A673 (cell line): ENCODE results near the gene RXRA. TPM values are rescaled to one million over a fixed set of nuclear protein-coding genes. Genes with fewer than 3 reads are reported as not detected.
A peak's percentile ranks its signal among the peaks of the same experiment; 100 is the strongest.

ENCODE experiments used
- BruUV-seq: library from RNA; stranded (reverse); fragments of 400-500 nt; replicated peaks from 2 replicates; lab custom pipeline; 2021; lab: Mats Ljungman, UMichigan
- CTCF ChIA-PET: fragments of 300-600 bp; sonication (Branson Sonifier 250); formaldehyde crosslinking; loops from one replicate; lab custom pipeline; 2022; ENCODE audit warnings: antibody characterized with exemption; lab: Charles Lee
- POLR2A ChIA-PET: fragments of 300-600 bp; sonication (Branson Sonifier 250); formaldehyde crosslinking; loops from one replicate; lab custom pipeline; 2022; ENCODE audit warnings: antibody characterized with exemption; ENCODE audit not compliant: low non-redundant PET; lab: Charles Lee
- DNase-seq: peaks from one replicate; pipeline ENCODE4 v3.0.0-alpha.2; 2015; ENCODE audit warnings: low spot score
- H3K27ac ChIP-seq: fragments of 200-600 bp; sonication (generic); 2 replicates; pipeline ENCODE4 v1.5.1; 2016; ENCODE audit warnings: mixed run types, low read depth, mild to moderate bottlenecking, mixed read lengths, antibody characterized with exemption, low read length; ENCODE audit not compliant: poor library complexity, severe bottlenecking
- H3K27me3 ChIP-seq: fragments of 200-600 bp; sonication (generic); replicated peaks from 2 replicates; pipeline ENCODE4 v1.6.1; 2017; ENCODE audit warnings: mixed run types, low read depth, mild to moderate bottlenecking, mixed read lengths, antibody characterized with exemption, low read length; ENCODE audit not compliant: insufficient read depth, poor library complexity
- H3K36me3 ChIP-seq: fragments of 200-600 bp; sonication (generic); 2 replicates; pipeline ENCODE4 v1.6.1; 2016; ENCODE audit warnings: mixed run types, mild to moderate bottlenecking, mixed read lengths, antibody characterized with exemption, low read length; ENCODE audit not compliant: insufficient read depth, poor library complexity, severe bottlenecking
- H3K4me1 ChIP-seq: fragments of 200-600 bp; sonication (generic); 2 replicates; pipeline ENCODE4 v1.6.1; 2017; ENCODE audit warnings: mixed run types, mild to moderate bottlenecking, mixed read lengths, antibody characterized with exemption, low read length; ENCODE audit not compliant: insufficient read depth, poor library complexity, severe bottlenecking
- H3K4me3 ChIP-seq: fragments of 200-600 bp; sonication (generic); 2 replicates; pipeline ENCODE4 v1.5.1; 2016; ENCODE audit warnings: low read depth, mixed run types, mild to moderate bottlenecking, mixed read lengths, low read length; ENCODE audit not compliant: poor library complexity, severe bottlenecking
- H3K9me3 ChIP-seq: fragments of 200-600 bp; sonication (generic); 2 replicates; pipeline ENCODE4 v1.6.1; 2016; ENCODE audit warnings: mixed run types, low read depth, mild to moderate bottlenecking, mixed read lengths, antibody characterized with exemption, low read length; ENCODE audit not compliant: poor library complexity, severe bottlenecking
- EZH2 ChIP-seq: fragments of 200-600 bp; sonication (generic); IDR thresholded peaks from 2 replicates; pipeline ENCODE4 v1.6.1; 2017; ENCODE audit warnings: borderline replicate concordance, low read depth, mild to moderate bottlenecking, mixed read lengths, antibody characterized with exemption, low read length; ENCODE audit not compliant: poor library complexity, severe bottlenecking
- intact Hi-C: fragments of 100-400 bp; cut with micrococcal nuclease; formaldehyde crosslinking; loops from one replicate; pipeline ENCODE4 v1.10.0; 2022; ENCODE audit not compliant: unreplicated experiment
- total RNA-seq: library from RNA; stranded (reverse); gene quantifications from 2 replicates; pipeline ENCODE4 v1.2.3, GENCODE V29; 2021
- TF ChIP-seq, protein P1 (sequence below): fragments of 300-800, 200-600 bp; sonication (generic); conservative IDR thresholded peaks from 2 replicates; pipeline ENCODE4 v1.5.1; 2017; ENCODE audit warnings: low read depth, mild to moderate bottlenecking, antibody characterized with exemption, low read length, moderate library complexity, mixed read lengths

RXRA gene
- total RNA-seq, 1 experiment from 2014 or later, result 54.1 TPM

DNA sequence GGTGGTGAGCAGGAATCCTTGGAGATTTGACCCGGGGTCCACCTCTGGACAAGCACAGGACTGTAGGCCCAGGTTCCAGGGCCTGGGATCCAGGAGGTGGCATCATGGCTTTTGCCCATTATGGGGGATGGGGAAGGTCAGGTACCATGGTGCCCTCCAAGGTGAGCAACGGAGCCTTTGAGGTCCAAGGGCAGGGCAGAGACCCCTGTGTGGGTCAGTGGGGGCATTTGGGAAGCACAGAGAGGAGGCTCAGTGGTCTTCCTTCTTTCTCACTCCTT is 117.7 kb downstream of the RXRA start:
- Histone ChIP-seq H3K36me3 (no peaks in the 10 kb centered on the region), H3K4me1 (peaks cover 11% of the 10 kb centered on the region), H3K4me3 (no peak overlapping the region), H3K27me3 (no peaks in the 10 kb centered on the region), H3K27ac (no peak overlapping the region), H3K9me3 (peaks cover 5% of the 10 kb centered on the region)
- no peak for DNase-seq
- POLR2A ChIA-PET, result no interaction called here
- no peak for TF ChIP-seq EZH2
- TF ChIP-seq, protein P1, sequence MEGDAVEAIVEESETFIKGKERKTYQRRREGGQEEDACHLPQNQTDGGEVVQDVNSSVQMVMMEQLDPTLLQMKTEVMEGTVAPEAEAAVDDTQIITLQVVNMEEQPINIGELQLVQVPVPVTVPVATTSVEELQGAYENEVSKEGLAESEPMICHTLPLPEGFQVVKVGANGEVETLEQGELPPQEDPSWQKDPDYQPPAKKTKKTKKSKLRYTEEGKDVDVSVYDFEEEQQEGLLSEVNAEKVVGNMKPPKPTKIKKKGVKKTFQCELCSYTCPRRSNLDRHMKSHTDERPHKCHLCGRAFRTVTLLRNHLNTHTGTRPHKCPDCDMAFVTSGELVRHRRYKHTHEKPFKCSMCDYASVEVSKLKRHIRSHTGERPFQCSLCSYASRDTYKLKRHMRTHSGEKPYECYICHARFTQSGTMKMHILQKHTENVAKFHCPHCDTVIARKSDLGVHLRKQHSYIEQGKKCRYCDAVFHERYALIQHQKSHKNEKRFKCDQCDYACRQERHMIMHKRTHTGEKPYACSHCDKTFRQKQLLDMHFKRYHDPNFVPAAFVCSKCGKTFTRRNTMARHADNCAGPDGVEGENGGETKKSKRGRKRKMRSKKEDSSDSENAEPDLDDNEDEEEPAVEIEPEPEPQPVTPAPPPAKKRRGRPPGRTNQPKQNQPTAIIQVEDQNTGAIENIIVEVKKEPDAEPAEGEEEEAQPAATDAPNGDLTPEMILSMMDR, result no peak
- CTCF ChIA-PET, result interaction anchor here (1.2 kb wide), 4 partner anchors 9 to 275 kb away, joined by 3 to 7 read pairs (median 5); no protein-coding TSS in a partner anchor
- no TSS peak for BruUV-seq
- intact Hi-C loops, result loop anchor here (10.0 kb wide), 1 partner anchor 631 kb away; no protein-coding TSS in a partner anchor

DNA sequence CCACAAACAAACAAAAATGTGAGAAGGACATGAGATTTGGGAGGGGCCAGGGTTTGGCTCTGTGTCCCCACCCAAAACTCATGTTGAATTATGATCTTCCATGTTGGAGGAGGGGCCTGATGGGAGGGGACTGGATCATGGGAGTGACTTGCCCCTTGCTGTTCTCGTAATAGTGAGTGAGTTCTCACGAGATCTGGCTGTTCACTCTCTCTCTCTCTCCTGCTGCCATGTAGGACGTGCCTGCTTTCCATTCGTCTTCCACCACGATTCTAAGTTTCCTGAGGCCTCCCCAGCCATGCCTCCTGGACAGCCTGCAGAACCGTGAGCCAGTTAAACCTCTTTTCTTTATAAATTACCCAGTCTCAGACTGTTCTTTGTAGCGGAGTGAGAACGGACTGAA is 118.7 kb downstream of the RXRA start:
- peaks cover 15% of the 10 kb centered on the region for H3K4me1 ChIP-seq
- no peak overlapping the region for H3K27ac ChIP-seq
- ChIA-PET POLR2A (no interaction called here), CTCF (no interaction called here)
- H3K27me3 ChIP-seq, result no peaks in the 10 kb centered on the region
- H3K9me3 ChIP-seq, result peaks cover 5% of the 10 kb centered on the region
- peak; percentile 41 for DNase-seq
- H3K4me3 ChIP-seq, result no peak overlapping the region
- no TSS peak for BruUV-seq
- H3K36me3 ChIP-seq, result no peaks in the 10 kb centered on the region
- intact Hi-C loops, result loop anchor here (10.0 kb wide), 1 partner anchor 630 kb away; no protein-coding TSS in a partner anchor
- TF ChIP-seq EZH2, result no peak
- TF ChIP-seq, protein P1, result no peak

DNA sequence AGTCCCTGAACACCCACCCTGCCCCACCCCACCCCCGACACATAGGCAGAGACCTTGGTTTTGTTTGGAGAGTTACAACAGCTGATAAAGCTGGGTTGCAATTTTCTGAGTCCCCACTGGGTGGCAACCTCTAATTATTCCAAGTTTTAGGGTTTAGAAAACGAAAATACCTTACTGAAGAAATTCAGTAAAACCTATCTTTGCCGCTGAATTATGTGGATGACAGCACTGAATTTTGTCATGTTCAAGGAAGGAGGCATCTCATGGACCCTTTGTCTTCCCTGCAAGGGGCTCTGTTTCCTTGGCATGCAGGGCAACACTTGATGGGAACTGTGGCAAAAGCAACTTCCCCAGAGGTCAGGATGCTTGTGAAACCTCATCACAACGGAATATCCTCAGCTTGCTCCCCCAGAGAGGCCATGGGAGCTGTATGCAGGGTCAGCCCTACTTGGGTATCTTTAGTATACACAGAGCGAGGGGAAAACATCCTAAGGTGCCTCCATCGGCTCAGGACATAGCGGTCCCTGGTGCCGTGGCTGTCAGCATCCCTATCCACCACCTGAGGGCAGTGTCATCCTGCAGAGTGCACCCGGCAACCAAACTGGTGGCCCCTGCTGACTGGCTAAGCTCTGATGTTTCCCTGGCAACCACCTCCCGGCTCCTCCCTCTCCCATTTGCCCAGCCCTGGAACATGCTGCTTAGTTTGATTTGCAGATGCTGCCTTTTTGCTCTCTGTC is 123.1 kb downstream of the RXRA start:
- ChIA-PET CTCF (interaction anchor here (0.6 to 1.7 kb wide), 10 partner anchors 14 to 290 kb away, joined by 3 to 14 read pairs (median 4); no protein-coding TSS in a partner anchor), POLR2A (no interaction called here)
- Histone ChIP-seq H3K27me3 (no peaks in the 10 kb centered on the region), H3K9me3 (peaks cover 5% of the 10 kb centered on the region), H3K36me3 (no peaks in the 10 kb centered on the region), H3K4me1 (peaks cover 7% of the 10 kb centered on the region), H3K4me3 (no peak overlapping the region), H3K27ac (no peak overlapping the region)
- TF ChIP-seq, protein P1, result peak; percentile 90
- TF ChIP-seq EZH2, result no peak
- DNase-seq, result peak; percentile 95
- BruUV-seq, result no TSS peak
- intact Hi-C loops, result loop anchor here (1.0 to 10.0 kb wide), 3 partner anchors 207 to 625 kb away; no protein-coding TSS in a partner anchor
